Panc1 (cell line): ENCODE data around the gene QRFPR. TPM values are rescaled to one million over a fixed set of nuclear protein-coding genes. Genes with fewer than 3 reads are reported as not detected.

ENCODE experiments used
- ATAC-seq: fragments of 200-7000 bp; cut with Tn5 transposase; 2 replicates; pipeline ENCODE4 v1.9.1; 2020; ENCODE audit warnings: mild to moderate bottlenecking, moderate library complexity
- Bru-seq: library from RNA; stranded (reverse); fragments of 400-500 nt; gene quantifications from one replicate; lab custom pipeline; 2021; lab: Mats Ljungman, UMichigan
- BruChase-seq, 2 experiments: library from RNA; stranded (reverse); fragments of 400-500 nt; gene quantifications; one replicate each; lab custom pipeline; 2021; lab: Mats Ljungman, UMichigan
- BruUV-seq: library from RNA; stranded (reverse); fragments of 400-500 nt; replicated peaks from 2 replicates; lab custom pipeline; 2021; lab: Mats Ljungman, UMichigan
- CTCF ChIA-PET: fragments of 300-600 bp; sonication (Branson Sonifier 250); formaldehyde crosslinking; loops from one replicate; lab custom pipeline; 2022; ENCODE audit warnings: antibody characterized with exemption; lab: Charles Lee
- POLR2A ChIA-PET: fragments of 300-600 bp; sonication (Branson Sonifier 250); formaldehyde crosslinking; loops from one replicate; lab custom pipeline; 2022; ENCODE audit warnings: antibody characterized with exemption; lab: Charles Lee
- DNase-seq: peaks from one replicate; pipeline ENCODE4 v3.0.0-alpha.2; 2010; ENCODE audit warnings: low read depth, low spot score
- H3K27ac ChIP-seq: 2 replicates; pipeline ENCODE4 v1.5.1; 2011; ENCODE audit warnings: mild to moderate bottlenecking, low read length, inconsistent platforms
- H3K27me3 ChIP-seq: fragments of 200-500 bp; sonication (Bioruptor generic); 2 replicates; pipeline ENCODE4 v1.6.0; 2014; ENCODE audit warnings: low read length, inconsistent platforms; ENCODE audit not compliant: control insufficient read depth, insufficient read depth
- H3K36me3 ChIP-seq: fragments of 200-500 bp; sonication (Bioruptor generic); 2 replicates; pipeline ENCODE4 v1.5.1; 2014; ENCODE audit warnings: inconsistent platforms, mild to moderate bottlenecking, low read length, moderate library complexity; ENCODE audit not compliant: control insufficient read depth, insufficient read depth
- H3K4me1 ChIP-seq: 2 replicates; pipeline ENCODE4 v1.5.1; 2011; ENCODE audit warnings: inconsistent platforms, mild to moderate bottlenecking, low read length, moderate library complexity; ENCODE audit not compliant: control insufficient read depth, insufficient read depth
- H3K4me3 ChIP-seq, 2 experiments: 2 replicates each; pipeline ENCODE4 v1.5.1; 2011 to 2012; ENCODE audit warnings: low read depth in 2 of 2, low read length in 2 of 2, mild to moderate bottlenecking in 2 of 2, inconsistent platforms in 1 of 2, moderate library complexity in 1 of 2
- H3K9me3 ChIP-seq: fragments of 200-500 bp; sonication (Bioruptor generic); 2 replicates; pipeline ENCODE4 v1.5.1; 2014; ENCODE audit warnings: low read depth, mild to moderate bottlenecking, inconsistent platforms, low read length, moderate library complexity; ENCODE audit not compliant: control insufficient read depth, insufficient read depth
- POLR2AphosphoS5 ChIP-seq: IDR thresholded peaks from 2 replicates; pipeline ENCODE4 v1.6.1; 2012; ENCODE audit warnings: mild to moderate bottlenecking, low read depth, low read length, moderate library complexity
- SIN3A ChIP-seq: IDR thresholded peaks from 2 replicates; pipeline ENCODE4 v1.6.1; 2012; ENCODE audit warnings: low read depth, mild to moderate bottlenecking, low read length, moderate library complexity, borderline replicate concordance; ENCODE audit not compliant: insufficient read depth
- TCF7L2 ChIP-seq: IDR thresholded peaks from 2 replicates; pipeline ENCODE4 v1.6.1; 2011; ENCODE audit warnings: mild to moderate bottlenecking, low read depth, low read length, inconsistent platforms
- in situ Hi-C: cut with HindIII; loops from 2 replicates; pipeline ENCODE4 v1.10.0; 2016; ENCODE audit warnings: low sequenced_read_pairs, low pct_unique_long_range_greater_than_20kb
- intact Hi-C: fragments of 100-400 bp; cut with micrococcal nuclease; formaldehyde crosslinking; loops from one replicate; pipeline ENCODE4 v1.10.0; 2022; ENCODE audit not compliant: unreplicated experiment
- long read RNA-seq: library from polyadenylated mRNA; unstranded; transcript quantifications from one replicate; pipeline ENCODE4 v2.0.0, GENCODE V29; 2021; ENCODE audit not compliant: unreplicated experiment
- polyA plus RNA-seq: library from polyadenylated mRNA; unstranded; fragments of >200 nt; gene quantifications from one replicate; pipeline ENCODE4 v1.2.1, GENCODE V29; 2012; ENCODE audit warnings: missing spikeins; ENCODE audit not compliant: insufficient read length
- total RNA-seq: library from RNA; stranded (reverse); gene quantifications from one replicate; pipeline ENCODE4 v1.2.1, GENCODE V29; 2021; ENCODE audit not compliant: unreplicated experiment
- TF ChIP-seq, protein P1 (sequence below): fragments of 450-650 bp; IDR thresholded peaks from 2 replicates; pipeline ENCODE4 v1.5.1; 2017; ENCODE audit warnings: mild to moderate bottlenecking
- TF ChIP-seq, protein P2 (sequence below), 2 experiments: IDR thresholded peaks; 2 replicates each; pipeline ENCODE4 v1.6.1; 2011 to 2012; ENCODE audit warnings: low read depth in 2 of 2, control low read depth in 1 of 2, low read length in 1 of 2, mild to moderate bottlenecking in 1 of 2, moderate library complexity in 1 of 2; ENCODE audit not compliant: insufficient read depth in 1 of 2

Gene QRFPR
- not detected for total RNA-seq
- not detected for polyA plus RNA-seq
- not detected for Bru-seq, nascent RNA
- percentile 2 among the genes with signal in this experiment for BruChase-seq, experiment 1, labeled RNA remaining after a 2-hour chase
- BruChase-seq, experiment 2, labeled RNA remaining after a 6-hour chase: not detected
- long read RNA-seq: 0 reads

DNA sequence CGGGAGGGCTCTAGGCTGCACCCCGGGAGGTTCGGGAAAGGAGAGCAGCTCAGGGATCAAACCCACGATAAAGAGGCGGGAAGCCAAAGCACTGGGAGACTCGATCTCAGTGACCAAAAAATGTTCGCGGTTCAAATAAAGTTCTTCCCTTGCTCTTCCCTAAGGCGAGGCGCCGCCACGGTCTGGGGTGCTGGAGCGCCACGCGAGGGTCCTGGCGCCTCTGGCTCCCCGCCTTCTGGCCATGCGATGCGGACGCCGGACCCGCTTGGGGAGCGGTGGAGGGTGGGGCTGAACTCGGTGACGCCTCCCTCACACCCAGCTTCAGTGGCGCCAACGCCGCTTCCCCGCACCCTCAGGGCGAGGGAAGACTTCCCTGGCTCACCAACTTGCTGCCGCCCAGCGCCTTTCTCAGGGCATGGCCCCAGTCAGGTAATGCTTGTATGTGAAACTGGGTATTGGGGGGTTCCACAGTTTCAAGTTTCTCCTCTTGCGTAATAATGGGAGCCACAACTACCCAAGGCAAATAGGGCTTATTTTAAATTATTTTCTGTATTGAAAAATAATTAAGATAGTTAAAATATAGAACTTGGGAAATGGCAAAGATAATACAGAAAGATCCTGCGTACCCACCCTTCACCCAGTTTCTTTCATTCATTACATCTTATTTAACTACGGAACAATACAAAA, at the start of gene QRFPR:
Gene QRFPR, minus strand, starts transcription at position 243 of the 687 bp plus-strand sequence. CDS start 371 bp downstream, outside the sequence.
- no TSS peak for BruUV-seq
- ChIA-PET POLR2A (no interaction called here), CTCF (no interaction called here)
- no peaks in the 10 kb centered on the region for H3K4me1 ChIP-seq
- H3K27ac ChIP-seq: no peak within 1 kb of the TSS
- H3K27me3 ChIP-seq: peaks cover 14% of the 10 kb centered on the region
- no peak within 1 kb of the TSS; a peak in 1 of 4 replicates for H3K4me3 ChIP-seq
- in situ Hi-C loops: no loop called here
- TF ChIP-seq, protein P1, sequence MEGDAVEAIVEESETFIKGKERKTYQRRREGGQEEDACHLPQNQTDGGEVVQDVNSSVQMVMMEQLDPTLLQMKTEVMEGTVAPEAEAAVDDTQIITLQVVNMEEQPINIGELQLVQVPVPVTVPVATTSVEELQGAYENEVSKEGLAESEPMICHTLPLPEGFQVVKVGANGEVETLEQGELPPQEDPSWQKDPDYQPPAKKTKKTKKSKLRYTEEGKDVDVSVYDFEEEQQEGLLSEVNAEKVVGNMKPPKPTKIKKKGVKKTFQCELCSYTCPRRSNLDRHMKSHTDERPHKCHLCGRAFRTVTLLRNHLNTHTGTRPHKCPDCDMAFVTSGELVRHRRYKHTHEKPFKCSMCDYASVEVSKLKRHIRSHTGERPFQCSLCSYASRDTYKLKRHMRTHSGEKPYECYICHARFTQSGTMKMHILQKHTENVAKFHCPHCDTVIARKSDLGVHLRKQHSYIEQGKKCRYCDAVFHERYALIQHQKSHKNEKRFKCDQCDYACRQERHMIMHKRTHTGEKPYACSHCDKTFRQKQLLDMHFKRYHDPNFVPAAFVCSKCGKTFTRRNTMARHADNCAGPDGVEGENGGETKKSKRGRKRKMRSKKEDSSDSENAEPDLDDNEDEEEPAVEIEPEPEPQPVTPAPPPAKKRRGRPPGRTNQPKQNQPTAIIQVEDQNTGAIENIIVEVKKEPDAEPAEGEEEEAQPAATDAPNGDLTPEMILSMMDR: no peak
- no peak for TF ChIP-seq TCF7L2
- TF ChIP-seq, protein P2, sequence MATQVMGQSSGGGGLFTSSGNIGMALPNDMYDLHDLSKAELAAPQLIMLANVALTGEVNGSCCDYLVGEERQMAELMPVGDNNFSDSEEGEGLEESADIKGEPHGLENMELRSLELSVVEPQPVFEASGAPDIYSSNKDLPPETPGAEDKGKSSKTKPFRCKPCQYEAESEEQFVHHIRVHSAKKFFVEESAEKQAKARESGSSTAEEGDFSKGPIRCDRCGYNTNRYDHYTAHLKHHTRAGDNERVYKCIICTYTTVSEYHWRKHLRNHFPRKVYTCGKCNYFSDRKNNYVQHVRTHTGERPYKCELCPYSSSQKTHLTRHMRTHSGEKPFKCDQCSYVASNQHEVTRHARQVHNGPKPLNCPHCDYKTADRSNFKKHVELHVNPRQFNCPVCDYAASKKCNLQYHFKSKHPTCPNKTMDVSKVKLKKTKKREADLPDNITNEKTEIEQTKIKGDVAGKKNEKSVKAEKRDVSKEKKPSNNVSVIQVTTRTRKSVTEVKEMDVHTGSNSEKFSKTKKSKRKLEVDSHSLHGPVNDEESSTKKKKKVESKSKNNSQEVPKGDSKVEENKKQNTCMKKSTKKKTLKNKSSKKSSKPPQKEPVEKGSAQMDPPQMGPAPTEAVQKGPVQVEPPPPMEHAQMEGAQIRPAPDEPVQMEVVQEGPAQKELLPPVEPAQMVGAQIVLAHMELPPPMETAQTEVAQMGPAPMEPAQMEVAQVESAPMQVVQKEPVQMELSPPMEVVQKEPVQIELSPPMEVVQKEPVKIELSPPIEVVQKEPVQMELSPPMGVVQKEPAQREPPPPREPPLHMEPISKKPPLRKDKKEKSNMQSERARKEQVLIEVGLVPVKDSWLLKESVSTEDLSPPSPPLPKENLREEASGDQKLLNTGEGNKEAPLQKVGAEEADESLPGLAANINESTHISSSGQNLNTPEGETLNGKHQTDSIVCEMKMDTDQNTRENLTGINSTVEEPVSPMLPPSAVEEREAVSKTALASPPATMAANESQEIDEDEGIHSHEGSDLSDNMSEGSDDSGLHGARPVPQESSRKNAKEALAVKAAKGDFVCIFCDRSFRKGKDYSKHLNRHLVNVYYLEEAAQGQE (IDR thresholded peaks at IDR 0.05; ENCODE audit: insufficient read depth in 1 of 2, low read depth in 2 of 2, low read length in 1 of 2): no peak
- TF ChIP-seq SIN3A: no peak
- no peak for TF ChIP-seq POLR2AphosphoS5
- no peaks in the 10 kb centered on the region for H3K36me3 ChIP-seq
- intact Hi-C loops: no loop called here
- H3K9me3 ChIP-seq: no peaks in the 10 kb centered on the region
- 0 out of 2 replicates have a peak, but pooled peaks have one; percentile 60 for ATAC-seq
- DNase-seq: no peak

DNA sequence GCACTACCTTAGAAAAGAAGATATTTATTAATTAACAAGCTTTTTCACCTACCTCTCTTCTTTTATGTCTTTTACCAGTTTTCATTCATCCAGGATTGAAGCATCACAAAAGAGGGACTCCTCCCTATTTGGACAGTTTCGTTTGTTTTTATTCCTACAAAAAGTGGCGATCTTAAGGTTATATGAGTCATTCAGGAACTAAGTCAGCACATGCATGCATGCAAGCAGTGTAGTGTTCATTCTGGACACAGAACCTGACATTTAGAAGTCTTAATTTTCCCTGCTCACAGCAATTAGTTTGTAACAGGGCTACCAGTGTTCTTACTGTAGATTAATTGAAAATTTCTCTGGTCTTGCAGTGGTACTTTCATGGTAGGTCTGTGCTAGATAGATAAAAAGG, 47.9 kb upstream of the QRFPR start:
- no peaks in the 10 kb centered on the region for H3K36me3 ChIP-seq
- no peaks in the 10 kb centered on the region for H3K9me3 ChIP-seq
- DNase-seq (no peak), ATAC-seq (no peak)
- H3K27me3 ChIP-seq: no peaks in the 10 kb centered on the region
- no peak overlapping the region for H3K27ac ChIP-seq
- no TSS peak for BruUV-seq
- in situ Hi-C loops: no loop called here
- H3K4me3 ChIP-seq: no peak overlapping the region
- POLR2A ChIA-PET: no interaction called here
- CTCF ChIA-PET: no interaction called here
- intact Hi-C loops: no loop called here
- no peaks in the 10 kb centered on the region for H3K4me1 ChIP-seq
- TF ChIP-seq POLR2AphosphoS5: no peak
- TF ChIP-seq TCF7L2: no peak
- TF ChIP-seq, protein P2 (IDR thresholded peaks at IDR 0.05; ENCODE audit: insufficient read depth in 1 of 2, low read depth in 2 of 2, low read length in 1 of 2): no peak
- TF ChIP-seq, protein P1: no peak
- TF ChIP-seq SIN3A: no peak
